ENCODE measurements around the gene EPHA2.

The EPHA2 gene

DNA sequence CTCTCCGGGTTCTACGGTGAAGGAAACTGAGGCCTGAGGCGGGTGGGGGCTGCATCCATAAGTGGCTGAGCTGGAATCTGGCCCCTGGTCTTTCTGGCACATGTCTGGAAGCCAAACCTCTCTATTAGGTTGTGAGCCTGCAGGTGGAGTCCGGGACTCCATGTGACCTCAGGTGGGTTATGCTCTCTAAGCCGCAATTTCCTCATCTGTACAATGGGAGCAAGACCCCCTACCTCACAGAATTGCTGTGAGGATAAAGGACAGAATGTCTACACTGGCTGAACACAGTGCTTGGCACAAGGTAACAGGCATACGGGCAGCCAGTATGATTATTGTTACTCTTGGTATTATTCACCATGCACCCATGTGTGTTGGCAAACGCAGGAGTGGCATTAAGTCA lies 6.7 kb downstream of the EPHA2 start:
- FAIRE-seq: no peak

DNA sequence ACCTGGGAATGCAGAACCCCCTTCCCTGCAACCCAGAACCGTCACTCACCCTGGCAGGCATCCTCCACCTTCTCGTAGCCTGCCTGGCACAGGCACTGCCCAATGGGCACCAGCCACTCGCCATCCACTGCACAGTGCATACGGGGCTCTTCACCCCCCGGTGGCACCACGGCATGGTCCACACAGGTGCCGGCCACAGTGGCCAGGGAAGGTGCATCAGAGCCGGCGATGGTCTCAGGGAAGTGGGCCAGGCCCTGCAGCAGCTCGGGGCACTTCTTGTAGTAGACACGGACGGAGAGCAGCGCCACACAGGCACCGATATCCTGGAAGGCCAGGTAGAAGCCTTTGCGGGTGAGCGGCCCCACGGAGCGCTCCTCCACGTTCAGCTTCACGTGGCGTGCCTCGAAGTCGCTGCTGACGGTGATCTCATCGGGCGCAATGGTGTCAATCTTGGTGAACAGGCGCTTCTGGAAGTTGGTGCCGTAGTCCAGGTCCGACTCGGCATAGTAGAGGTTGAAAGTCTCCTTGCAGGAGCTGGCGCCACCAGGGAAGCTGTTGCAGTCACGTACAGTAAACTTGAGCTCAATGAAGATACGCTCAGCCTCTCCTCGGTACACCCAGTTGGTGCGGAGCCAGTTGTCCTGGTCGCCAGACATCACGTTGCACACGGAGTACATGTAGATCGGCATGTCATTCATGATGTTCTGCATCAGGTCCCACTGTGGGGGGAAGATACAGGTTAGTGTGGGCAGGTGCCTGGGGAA lies 7.4 kb downstream of the EPHA2 start:
- FAIRE-seq: no peak

DNA sequence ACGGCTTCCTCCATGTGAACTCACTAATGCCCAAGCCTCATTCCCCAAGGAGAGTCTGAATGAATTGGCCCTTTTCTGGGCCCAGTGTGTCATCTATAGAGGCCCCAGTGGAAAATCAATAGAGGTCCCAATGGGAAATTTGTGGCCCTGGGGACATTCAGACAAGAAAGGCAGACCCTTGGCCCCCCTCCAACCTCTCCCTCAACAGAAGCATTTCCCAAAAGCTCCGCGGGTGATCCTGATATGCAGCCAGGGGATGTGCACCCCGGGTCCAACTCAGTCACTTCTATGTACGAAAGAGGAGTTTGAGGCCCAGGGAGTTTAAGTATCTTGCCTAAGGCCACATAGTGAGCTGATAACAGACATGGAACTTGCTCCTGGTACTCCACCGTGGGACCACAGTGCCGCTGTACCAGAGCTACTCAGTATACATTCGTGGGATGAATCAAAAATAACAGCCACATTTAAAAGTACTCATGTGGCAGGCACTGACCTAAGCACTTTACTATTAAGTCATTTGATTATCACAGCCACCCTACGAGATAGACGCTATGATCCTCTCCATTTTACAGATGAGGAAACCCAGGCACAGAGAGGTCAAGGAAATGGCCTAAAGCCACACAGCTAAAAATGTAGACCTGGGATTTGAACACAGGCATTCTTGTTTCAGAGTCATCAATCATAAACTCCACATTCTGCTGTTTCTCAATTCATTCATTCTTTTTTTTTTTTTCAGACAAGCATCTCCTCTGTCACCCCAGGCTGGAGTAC lies 8.5 kb downstream of the EPHA2 start:
- FAIRE-seq: no peak

DNA sequence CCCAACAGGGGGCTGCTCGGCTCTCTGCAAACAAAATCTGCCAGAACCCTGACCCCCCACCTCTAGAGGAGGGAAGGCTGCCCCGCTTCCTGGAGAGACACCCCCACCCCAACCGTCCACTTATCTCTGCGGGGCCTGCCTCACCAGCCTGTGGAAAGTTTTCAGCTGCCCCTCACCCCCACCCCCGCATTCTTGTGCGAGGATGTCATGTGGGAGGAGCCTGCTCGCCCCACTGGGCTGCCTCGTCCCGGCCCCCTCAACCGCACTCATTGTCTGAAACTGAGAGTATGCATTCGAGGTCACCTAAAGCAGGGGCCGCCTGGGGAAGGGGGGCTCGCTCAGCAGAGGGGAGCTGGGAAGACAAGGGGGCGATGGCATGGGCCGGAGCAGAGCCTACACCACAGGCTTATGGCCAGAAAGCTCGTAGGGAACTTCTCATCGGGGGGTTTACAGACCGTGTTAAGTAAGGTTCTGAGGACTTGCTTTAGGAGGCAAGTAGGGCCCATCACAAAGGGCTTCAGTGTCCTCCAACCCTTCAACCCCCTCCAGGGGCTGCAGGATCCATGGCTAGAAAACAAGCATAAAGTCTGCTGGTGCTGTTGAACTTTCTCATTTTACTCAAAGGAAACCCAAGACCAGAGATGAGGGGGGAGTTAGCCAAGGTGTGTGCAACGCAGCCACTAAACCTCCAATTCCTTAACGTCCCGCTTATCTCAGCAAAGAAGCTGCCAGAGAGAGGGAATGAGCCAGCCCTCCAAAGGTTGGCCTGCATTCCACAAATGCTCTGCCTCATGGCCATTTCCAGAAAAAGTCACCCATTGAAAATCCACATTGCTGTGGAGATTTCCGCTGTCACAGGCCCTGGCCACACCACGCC lies 9.4 kb downstream of the EPHA2 start:
- FAIRE-seq: no peak

DNA sequence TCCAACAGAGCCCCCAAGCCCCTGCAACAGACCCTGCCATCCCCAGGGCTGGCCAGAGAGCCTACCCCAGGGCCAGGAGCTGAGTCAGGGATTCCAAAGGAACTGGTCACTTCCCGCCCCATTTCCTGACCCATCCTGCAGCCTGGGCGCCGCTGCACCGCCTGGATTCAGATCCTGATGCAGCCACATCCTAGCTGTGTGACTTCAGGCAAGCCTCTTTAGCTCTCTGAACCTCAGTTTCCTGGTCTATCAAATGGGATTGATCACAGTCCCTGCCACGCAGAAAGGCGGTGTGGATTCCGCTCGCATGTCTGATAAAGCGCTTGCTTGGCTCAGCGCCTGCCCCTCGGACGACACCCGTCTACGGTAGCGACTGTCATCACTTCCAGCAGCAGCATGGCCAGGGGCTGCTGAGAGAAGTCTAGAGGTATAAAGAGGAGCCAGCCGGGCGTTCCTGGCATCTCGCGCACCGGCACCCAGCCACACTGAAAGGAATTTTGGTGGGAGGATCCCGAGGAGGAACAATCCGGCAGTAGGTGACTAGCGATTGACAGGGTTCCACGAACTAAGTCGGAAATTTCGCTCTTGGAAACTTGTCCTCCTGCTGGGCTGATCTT lies 10.1 kb downstream of the EPHA2 start:
- FAIRE-seq: no peak

DNA sequence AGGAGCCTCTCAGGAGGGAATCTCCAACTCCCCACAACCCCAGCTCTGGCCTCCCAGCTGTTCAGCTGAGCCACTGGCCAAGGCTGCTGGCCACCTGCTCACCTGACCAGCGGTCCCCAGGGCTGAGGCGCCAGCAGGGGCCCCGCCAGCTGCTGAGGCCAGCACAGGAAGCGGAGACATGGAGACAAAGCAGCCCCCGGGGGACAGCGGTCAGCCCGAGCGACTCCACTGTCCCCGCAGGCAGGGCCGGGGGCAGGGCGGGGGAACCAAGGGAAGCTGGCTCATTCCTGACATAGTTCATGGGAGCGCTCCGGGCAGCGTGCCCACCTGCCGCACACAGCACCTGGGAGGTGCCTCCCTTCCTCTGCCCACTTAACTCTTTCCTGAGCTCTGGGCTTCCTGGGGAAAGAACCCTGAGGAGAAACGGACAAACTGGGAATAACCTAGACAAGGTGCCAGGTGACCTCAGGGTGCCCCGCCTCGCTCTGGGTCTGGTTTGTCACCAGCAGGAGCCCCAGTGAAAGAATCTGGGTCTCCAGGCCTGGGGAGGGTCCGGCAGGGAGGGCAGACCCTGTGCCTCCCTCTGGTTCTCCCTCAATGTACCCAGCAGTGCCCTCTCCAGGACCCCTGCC lies 10.7 kb downstream of the EPHA2 start:
- no peak for FAIRE-seq

DNA sequence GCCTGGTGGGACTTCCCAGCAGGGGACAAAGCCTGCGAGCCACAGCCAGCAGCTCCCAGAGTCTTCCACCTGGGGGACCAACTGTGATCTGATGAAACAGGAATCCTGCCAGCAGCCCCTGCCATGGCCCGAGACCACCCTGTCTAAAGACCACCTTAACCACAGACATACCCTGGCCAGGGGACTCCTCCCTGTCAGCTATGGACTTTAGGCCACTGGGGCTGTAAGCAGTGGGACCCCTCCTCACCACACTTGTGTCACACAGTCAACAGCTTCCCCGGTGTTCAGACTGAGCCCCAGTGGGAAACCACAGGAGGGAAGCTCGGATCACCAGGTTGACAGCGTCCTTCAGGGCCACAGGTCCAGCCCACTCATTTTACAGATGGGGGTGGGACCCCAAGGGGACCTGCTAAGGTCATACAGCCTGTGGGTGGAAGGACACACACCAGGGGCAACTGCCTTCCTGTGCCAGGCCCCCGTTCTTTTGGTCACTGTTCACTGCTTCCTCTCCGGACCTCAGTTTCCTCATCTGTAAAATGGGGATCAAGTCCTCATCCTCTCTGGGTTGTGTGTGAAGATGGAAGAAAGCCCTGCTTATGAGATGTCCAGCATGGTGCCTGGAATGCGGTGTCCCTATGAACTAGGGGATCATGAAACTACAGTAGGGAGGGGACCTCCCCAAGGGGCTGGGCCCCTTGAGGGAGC lies 11.4 kb downstream of the EPHA2 start:
- no peak for FAIRE-seq

DNA sequence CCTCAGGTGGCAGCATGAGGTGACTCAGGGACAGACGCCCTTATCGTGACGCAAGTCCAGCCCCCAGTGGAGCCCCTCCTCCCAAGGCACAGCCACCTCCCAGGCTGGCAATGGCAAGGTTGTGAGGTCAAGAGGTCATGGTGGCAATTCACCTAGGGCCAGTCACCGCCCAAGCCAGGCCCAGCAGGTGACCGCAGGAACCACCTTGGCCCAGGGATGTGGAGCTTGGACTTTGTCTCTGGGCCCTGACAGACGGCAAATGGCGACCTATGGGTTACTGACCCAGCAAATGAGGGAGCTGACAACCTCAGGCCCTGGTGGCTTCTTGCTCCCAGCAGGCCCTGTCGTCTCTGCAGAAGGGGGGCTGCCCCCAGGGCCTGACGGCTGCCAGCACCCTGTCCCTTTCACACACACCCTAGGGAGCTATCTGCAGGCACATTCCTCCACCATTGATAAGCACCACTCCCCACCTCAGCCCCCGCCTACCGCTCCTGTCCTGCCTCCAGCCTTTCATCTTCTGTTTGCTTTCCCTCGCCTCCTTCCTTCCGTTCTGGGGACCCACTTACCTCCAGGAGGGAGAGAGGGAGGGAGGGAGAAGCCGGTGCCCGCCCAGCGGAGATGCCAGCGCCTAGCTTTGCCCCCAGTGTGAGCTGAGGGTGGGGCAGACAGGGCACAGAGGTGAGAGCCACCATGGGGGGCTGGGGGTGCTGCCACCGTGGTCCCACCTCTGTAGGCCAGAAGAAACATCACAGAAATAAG lies 12.1 kb downstream of the EPHA2 start:
- FAIRE-seq: no peak

DNA sequence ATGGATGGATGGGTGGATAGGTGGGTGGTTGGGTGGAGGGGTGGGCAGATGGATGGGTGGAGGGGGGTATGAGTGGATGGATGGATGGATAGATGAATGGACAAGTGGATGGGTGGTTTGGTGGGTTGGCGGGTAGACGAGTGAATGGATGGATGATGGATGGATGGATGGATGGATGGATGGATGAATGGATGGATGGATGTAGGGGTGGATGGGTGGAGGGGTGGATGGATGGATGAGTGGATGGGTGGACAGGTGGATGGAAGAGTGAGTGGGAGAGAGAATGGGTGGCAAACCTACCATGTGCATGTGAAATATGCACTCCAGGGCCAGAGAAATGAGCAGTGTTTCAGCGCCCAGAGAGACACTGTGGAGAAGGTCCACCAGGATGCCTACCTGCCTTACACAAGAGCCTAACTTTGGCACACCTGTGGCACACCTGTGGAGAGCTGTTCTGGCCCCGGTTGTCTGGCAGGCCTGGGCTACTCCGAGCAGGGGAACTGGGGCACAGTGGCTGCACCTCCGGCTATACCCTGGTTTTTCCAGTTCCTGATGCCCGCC lies 12.8 kb downstream of the EPHA2 start:
- no peak for FAIRE-seq

DNA sequence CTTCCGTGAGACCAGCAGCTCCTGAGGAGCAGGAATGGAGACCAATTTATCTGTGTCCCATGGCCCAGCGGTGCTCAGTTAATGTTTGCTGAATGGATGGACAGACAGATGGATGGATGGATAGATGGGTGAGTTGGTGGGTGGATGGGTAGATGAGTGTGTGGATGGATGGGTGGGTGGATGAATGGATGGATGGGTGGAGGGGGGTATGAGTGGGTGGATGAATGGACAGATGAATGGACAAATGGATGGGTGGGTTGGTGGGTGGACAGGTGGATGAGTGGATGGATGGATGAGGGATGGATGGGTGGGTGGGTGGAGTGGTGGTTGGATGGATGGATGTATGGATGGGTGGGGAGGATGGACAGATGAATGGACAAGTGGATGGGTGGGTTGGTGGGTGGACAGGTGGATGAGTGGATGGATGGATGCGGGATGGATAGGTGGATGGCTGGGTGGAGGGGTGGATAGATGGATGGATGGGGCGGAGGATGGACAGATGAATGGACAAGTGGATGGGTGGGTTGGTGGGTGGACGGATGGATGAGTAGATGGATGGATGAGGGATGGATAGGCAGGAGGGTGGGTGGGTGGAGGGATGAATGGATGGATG lies 13.4 kb downstream of the EPHA2 start:
- FAIRE-seq: no peak

DNA sequence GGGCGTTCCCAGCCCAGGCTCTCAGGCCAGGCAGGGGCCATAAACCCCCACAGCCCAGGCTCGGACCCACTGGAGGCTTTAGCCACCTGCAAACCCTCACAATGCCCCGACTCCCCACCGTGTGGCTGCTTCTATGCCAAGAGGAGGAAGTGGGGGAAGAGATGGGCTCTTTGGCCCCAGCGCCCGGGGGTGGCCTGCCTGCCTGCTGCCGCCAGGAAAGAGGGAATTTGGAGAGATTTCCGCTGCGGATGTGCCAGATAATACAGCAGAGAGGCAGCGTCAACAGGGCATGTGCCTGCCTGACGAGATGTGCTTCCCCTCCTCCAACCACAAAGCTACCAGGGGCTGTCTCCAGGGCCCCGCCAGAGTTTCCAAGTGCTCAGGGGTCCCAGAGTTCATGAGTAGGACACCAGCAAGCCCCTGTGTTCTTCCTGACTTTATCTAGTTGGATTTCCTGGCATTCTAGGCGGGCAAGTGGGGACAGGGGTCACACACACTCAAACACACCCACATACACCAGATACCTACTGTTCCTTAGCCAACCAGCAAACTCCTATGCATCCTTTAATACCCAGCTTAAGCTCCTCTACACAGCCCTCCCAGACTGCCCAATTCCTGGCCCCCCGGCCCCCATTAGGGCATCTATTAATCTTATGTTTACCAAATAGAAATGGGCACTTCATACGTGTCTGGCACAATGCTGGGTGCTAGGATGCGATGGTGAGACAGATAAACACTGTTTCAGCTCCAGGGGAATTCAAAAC lies 14.1 kb downstream of the EPHA2 start:
- FAIRE-seq: no peak

DNA sequence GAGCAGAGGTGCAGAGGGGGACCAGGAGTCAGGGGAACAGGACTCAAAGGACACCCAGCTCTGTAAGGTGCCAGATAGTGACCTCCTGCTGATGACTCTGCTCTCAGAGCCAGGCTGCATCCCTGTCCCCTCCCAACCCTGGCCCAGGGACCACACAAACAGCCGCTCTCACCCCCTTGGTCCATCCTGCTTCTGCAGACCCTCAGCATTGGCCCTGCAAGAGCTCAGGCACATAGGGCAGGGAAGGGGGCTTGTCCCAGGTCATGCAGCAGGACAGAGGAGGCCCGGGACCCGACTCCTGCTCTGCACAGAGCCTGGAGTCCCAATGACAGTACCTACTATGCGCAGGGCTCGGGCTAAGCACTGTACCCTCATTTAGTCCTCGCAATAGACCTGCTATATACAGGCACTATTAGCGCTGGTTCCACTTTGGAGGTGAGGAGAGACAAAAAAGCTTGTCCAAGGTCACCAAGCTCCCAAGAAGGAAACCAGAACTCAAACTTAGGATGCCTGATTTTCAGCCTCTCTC lies 15.7 kb downstream of the EPHA2 start:
- no peak for FAIRE-seq

DNA sequence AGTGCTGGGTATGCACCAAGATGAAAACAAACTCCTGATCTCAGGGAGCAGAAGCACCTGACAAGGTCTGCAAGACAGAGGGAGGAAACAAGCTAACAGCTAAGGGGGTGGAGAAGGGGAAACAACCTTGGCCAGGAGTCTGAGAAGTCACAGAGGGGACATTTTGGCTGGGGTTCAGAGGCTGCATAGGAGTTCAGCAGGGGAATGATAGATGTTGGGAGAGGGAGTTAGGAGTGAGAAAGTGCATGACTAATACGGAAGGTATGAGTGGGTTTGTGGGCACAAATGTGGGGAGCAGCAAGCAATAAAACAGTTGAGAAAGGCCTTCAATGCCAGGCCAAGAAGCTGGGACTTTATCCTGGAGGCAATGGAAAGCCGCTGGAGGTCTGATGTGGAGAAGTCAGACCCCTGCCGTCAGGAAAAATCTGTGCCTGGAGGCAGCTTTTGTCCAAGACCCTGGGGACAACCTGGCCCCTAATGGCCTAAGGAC lies 16.4 kb downstream of the EPHA2 start:
- FAIRE-seq: no peak

DNA sequence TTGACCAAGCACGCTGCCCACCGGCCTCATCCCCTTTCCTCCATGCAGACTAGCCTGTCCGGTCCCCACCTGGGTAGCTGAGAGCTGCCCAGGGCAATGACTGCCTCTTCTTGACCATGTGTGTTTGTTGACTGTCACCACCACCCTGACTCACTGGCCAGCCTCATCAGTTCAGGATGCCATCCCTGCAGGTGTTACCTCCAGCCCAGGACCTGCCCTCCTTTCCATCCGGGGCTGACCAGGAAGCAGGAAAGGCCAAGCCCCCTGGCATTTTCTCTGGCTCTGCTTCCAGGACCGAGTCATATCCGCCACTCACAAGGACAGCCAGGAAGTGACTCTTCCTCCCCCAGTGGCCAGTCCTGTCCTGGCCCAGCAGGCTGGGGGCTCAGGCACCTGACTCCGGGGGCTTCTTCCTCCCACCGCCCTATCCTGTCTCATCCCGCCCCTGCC lies 17.1 kb downstream of the EPHA2 start:
- no peak for FAIRE-seq

DNA sequence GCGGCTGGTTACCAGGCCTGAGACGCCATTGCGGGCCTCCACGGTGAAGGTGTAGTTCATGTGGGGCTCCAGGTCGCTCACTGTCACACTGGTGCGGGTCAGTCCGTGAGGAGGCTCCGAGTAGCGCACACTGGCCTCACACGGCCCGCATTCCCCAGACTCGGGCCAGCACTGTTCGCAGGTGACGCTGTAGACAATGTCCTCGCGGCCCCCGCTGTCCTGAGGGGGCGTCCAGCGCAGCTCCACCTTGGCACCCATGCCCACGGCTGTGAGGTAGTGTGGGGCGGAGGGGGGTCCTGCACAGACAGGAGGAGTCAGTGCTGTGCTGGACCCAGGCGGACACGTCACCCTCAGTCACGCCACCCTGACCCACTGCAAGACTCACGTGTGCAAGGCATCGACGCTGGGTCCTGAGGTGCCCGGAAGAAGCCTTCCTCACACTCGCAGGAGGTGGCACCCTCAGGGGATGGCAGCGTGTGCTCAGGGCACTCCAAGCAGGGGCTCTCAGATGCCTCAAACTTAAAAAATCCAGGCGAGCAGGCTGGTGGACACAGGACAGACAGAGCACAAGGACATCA lies 17.9 kb downstream of the EPHA2 start:
- no peak for FAIRE-seq

DNA sequence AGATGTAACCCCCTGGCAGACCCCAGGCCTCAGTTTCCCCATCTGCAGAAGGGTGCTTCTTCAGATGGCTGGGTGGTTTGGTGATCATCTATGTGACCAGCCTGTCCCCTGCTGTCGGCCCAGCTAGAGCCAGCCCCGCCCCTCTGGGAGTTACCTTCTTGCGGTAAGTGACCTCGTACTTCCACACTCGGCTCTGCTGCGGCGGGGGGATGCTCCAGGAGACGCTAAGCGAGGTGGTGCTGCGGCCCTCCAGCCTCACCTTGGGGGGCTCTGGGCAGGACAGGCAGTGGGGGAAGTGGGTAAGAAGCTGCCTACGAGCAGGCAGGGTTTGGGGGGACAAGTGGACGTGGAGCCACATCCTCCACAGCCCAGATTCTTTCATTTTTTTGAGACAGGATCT lies 20.4 kb downstream of the EPHA2 start:
- FAIRE-seq: no peak

DNA sequence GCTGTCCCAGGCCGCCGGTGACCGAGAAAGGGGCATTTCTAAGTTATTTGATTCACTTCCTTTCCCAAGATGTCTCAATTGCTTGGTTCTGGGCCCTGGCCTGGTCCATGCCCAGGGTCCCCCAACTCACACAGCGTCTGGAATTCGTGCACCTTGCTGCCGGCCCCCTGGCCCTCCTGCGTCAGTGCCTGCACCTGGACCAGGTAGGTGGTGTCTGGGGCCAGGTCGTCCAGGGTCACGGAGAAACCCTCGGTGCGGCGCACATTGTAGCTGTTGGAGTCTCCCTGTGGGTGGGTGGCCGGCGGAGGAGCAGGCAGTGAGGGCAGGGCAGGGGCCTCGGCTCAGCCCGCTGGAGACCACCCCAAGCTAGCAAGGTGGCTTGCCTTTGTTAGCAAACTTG lies 21.0 kb downstream of the EPHA2 start:
- no peak for FAIRE-seq

DNA sequence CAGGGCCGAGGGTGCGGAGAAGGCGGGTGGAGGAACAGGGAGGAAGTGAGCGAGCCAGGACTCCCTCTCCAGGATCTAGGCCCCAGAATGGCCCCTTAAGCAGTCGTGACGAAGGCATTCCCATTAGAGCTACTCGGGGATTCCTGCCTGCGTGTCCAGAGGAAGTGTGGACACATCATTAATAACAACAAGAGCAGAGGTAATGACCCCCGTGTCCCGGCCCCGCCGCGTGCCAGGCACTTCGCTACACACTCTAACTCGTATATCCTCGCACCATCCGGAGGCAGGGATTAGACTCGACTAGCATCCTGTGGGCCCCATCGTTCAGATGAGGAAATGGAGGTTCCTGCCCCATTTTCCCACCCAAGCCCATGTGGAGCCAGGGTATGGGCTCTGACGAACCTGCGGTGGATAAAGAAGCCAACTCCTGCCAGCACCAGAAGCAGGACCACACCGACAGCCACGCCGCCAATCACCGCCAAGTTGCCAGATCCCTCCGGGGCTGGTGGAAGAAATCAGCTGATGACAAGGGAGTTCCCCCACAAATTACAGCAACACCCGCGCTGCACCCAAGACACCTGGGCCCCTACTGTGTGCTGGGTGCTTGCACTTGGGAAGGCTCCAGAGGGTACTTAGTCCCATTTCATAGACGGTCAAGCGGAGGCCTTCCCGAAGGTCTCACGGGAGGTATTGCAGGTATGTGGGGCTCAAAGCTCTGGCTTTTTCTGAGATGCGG lies 21.6 kb downstream of the EPHA2 start:
- FAIRE-seq: no peak
